KMS-11 (cell line): Measurements from ENCODE around the gene COLEC12.

Source experiments
- H2AFZ ChIP-seq: fragments of 200-600 bp; sonication (generic); 2 replicates; pipeline ENCODE4 v1.6.1; 2016; ENCODE audit warnings: antibody characterized with exemption, mixed run types, low read depth
- H3K27ac ChIP-seq: fragments of 200-600 bp; sonication (generic); 2 replicates; pipeline ENCODE4 v1.6.1; 2016; ENCODE audit warnings: mild to moderate bottlenecking, mixed run types
- H3K27me3 ChIP-seq: fragments of 200-600 bp; sonication (generic); 2 replicates; pipeline ENCODE4 v1.6.1; 2017; ENCODE audit warnings: mild to moderate bottlenecking, low read depth, mixed run types, moderate library complexity; ENCODE audit not compliant: insufficient read depth
- H3K36me3 ChIP-seq: fragments of 200-600 bp; sonication (generic); 2 replicates; pipeline ENCODE4 v1.6.1; 2017; ENCODE audit warnings: mild to moderate bottlenecking, mixed run types; ENCODE audit not compliant: insufficient read depth
- H3K4me1 ChIP-seq: fragments of 200-600 bp; sonication (generic); 2 replicates; pipeline ENCODE4 v1.6.1; 2016; ENCODE audit warnings: mild to moderate bottlenecking, low read depth, mixed run types; ENCODE audit not compliant: poor library complexity, severe bottlenecking
- H3K4me2 ChIP-seq: fragments of 200-600 bp; sonication (generic); 2 replicates; pipeline ENCODE4 v1.7.0; 2016; ENCODE audit warnings: mild to moderate bottlenecking, mixed run types
- H3K4me3 ChIP-seq: fragments of 200-600 bp; sonication (generic); IDR thresholded peaks from 2 replicates; pipeline ENCODE4 v1.6.1; 2017; ENCODE audit warnings: low read depth, low read length, mixed read lengths; ENCODE audit not compliant: insufficient read depth
- H3K79me2 ChIP-seq: fragments of 200-600 bp; sonication (generic); 2 replicates; pipeline ENCODE4 v1.6.1; 2016; ENCODE audit warnings: low read depth, mixed run types; ENCODE audit not compliant: insufficient read depth
- H3K9ac ChIP-seq: fragments of 200-600 bp; sonication (generic); 2 replicates; pipeline ENCODE4 v1.6.1; 2016; ENCODE audit warnings: mild to moderate bottlenecking, mixed run types
- H4K20me1 ChIP-seq: fragments of 200-600 bp; sonication (generic); 2 replicates; pipeline ENCODE4 v1.6.1; 2016; ENCODE audit warnings: mild to moderate bottlenecking, mixed run types; ENCODE audit not compliant: insufficient read depth
- CTCF ChIP-seq: fragments of 200-600 bp; sonication (generic); conservative IDR thresholded peaks from 2 replicates; pipeline ENCODE4 v1.6.1; 2017; ENCODE audit warnings: low read depth, mild to moderate bottlenecking, antibody characterized with exemption, low read length, moderate library complexity, mixed read lengths

Gene COLEC12

GRCh38 chr18:362311-363290 lies 137.9 kb downstream of the COLEC12 start:
- no peak overlapping the region for H3K4me2 ChIP-seq
- H3K4me3 ChIP-seq: no peak overlapping the region
- H3K27ac ChIP-seq: no peak overlapping the region
- H4K20me1 ChIP-seq: no peaks in the 10 kb centered on the region
- H3K4me1 ChIP-seq: peaks cover 5% of the 10 kb centered on the region
- H3K36me3 ChIP-seq: no peaks in the 10 kb centered on the region
- TF ChIP-seq CTCF: no peak
- no peaks in the 10 kb centered on the region for H3K27me3 ChIP-seq
- H2AFZ ChIP-seq: no peak overlapping the region
- H3K79me2 ChIP-seq: no peaks in the 10 kb centered on the region
- H3K9ac ChIP-seq: no peak overlapping the region

- Histone ChIP-seq H3K36me3 (no peaks in the 10 kb centered on the region), H3K79me2 (no peaks in the 10 kb centered on the region), H3K4me3 (no peak overlapping the region), H3K9ac (no peak overlapping the region), H3K4me2 (no peak overlapping the region), H3K27ac (no peak overlapping the region), H2AFZ (no peak overlapping the region), H3K4me1 (peaks cover 5% of the 10 kb centered on the region), H4K20me1 (no peaks in the 10 kb centered on the region), H3K27me3 (no peaks in the 10 kb centered on the region)
- no peak for TF ChIP-seq CTCF
Measured at GRCh38 chr18:361941-362310, 138.6 kb downstream of the COLEC12 start.

GRCh38 chr18:361100-361732 lies 139.3 kb downstream of the COLEC12 start:
- Histone ChIP-seq H3K4me3 (no peak overlapping the region), H2AFZ (no peak overlapping the region), H3K9ac (no peak overlapping the region), H3K27me3 (no peaks in the 10 kb centered on the region), H3K4me1 (peaks cover 5% of the 10 kb centered on the region), H3K36me3 (no peaks in the 10 kb centered on the region), H3K79me2 (no peaks in the 10 kb centered on the region), H3K4me2 (no peak overlapping the region), H3K27ac (no peak overlapping the region), H4K20me1 (no peaks in the 10 kb centered on the region)
- no peak for TF ChIP-seq CTCF

GRCh38 chr18:360676-361075 lies 139.8 kb downstream of the COLEC12 start:
- Histone ChIP-seq H3K4me1 (peaks cover 5% of the 10 kb centered on the region), H2AFZ (no peak overlapping the region), H3K27me3 (no peaks in the 10 kb centered on the region), H3K79me2 (no peaks in the 10 kb centered on the region), H3K36me3 (no peaks in the 10 kb centered on the region), H3K27ac (no peak overlapping the region), H4K20me1 (no peaks in the 10 kb centered on the region), H3K4me2 (no peak overlapping the region), H3K9ac (no peak overlapping the region), H3K4me3 (no peak overlapping the region)
- TF ChIP-seq CTCF: no peak
